RWPE2 (cell line): ENCODE data around the gene ZNF521.

Experiments used
- ATAC-seq: fragments of 200-7000 bp; cut with Tn5 transposase; 3 replicates; pipeline ENCODE4 v1.9.1; 2021; ENCODE audit warnings: low read depth
- DNase-seq: peaks from one replicate; pipeline ENCODE4 v3.0.0-alpha.2; 2020; ENCODE audit warnings: low spot score
- H3K27ac ChIP-seq: fragments of 450-650 bp; 2 replicates; pipeline ENCODE4 v1.5.1; 2017; ENCODE audit warnings: mild to moderate bottlenecking; ENCODE audit not compliant: poor library complexity, severe bottlenecking
- H3K27me3 ChIP-seq: fragments of 250-450 bp; sonication (Bioruptor Pico); 2 replicates; pipeline ENCODE4 v1.5.1; 2021; ENCODE audit warnings: mild to moderate bottlenecking, moderate library complexity; ENCODE audit not compliant: insufficient read depth, poor library complexity, severe bottlenecking
- H3K36me3 ChIP-seq: fragments of 250-450 bp; sonication (Bioruptor Pico); 2 replicates; pipeline ENCODE4 v1.5.1; 2020; ENCODE audit warnings: low read depth, mild to moderate bottlenecking, moderate library complexity
- H3K4me1 ChIP-seq: fragments of 250-450 bp; sonication (Bioruptor Pico); 2 replicates; pipeline ENCODE4 v1.5.1; 2021; ENCODE audit warnings: mild to moderate bottlenecking, moderate library complexity; ENCODE audit not compliant: insufficient read depth, poor library complexity, severe bottlenecking
- H3K4me3 ChIP-seq: fragments of 250-450 bp; sonication (Bioruptor Pico); 2 replicates; pipeline ENCODE4 v1.5.1; 2021; ENCODE audit warnings: mild to moderate bottlenecking, moderate library complexity; ENCODE audit not compliant: severe bottlenecking
- H3K9me3 ChIP-seq: fragments of 250-450 bp; sonication (Bioruptor Pico); 2 replicates; pipeline ENCODE4 v1.5.1; 2021; ENCODE audit warnings: mild to moderate bottlenecking, moderate library complexity; ENCODE audit not compliant: severe bottlenecking
- CTCF ChIP-seq: fragments of 450-650 bp; IDR thresholded peaks from one replicate; pipeline ENCODE4 v1.5.1; 2017; ENCODE audit warnings: mild to moderate bottlenecking, moderate library complexity; ENCODE audit not compliant: poor library complexity, severe bottlenecking

The ZNF521 gene

GRCh38 chr18:25164211-25164847 lies 187.6 kb downstream of the ZNF521 start:
- DNase-seq, result no peak

GRCh38 chr18:25153426-25153825 lies 198.5 kb downstream of the ZNF521 start:
- Histone ChIP-seq H3K9me3 (no peaks in the 10 kb centered on the region), H3K27me3 (no peaks in the 10 kb centered on the region), H3K36me3 (no peaks in the 10 kb centered on the region), H3K4me3 (no peak overlapping the region), H3K27ac (no peak overlapping the region), H3K4me1 (no peaks in the 10 kb centered on the region)
- ATAC-seq (no peak), DNase-seq (no peak)
- no peak for TF ChIP-seq CTCF

More at GRCh38 chr18:25164211-25164847, 187.6 kb downstream of the ZNF521 start:
- no peak for ATAC-seq
- no peak overlapping the region for H3K4me3 ChIP-seq
- no peak for TF ChIP-seq CTCF
- no peaks in the 10 kb centered on the region for H3K36me3 ChIP-seq
- H3K4me1 ChIP-seq, result no peaks in the 10 kb centered on the region
- no peak overlapping the region for H3K27ac ChIP-seq
- H3K27me3 ChIP-seq, result no peaks in the 10 kb centered on the region
- H3K9me3 ChIP-seq, result no peaks in the 10 kb centered on the region

DNA sequence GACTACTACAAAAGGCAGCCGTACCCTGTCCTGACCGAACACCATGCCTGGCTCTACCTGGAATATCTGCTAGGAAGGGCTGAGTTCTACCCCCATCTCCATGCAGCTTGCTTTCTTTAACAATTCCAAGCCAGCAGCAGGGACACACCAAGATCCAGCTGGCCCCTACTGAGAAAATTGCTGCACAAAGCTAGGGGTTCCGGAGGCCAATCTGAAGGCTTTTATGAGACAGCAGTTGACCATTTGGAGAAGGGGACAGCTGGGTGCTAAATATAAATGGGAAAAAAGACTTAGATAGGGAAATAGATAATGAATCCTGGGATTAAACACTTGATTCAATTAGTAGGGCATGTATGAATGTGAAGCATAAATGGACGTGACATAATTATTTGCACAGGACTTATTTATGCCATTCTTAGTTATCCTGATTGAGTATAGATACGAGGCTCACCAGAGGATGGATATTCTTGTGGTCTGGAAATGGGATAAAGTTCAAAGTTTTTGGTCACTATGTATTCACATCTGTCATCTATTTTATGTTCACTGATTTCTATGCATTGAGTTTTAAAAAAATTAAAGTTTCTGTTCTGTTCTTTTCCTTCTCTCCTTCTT lies 204.0 kb downstream of the ZNF521 start:
- no peaks in the 10 kb centered on the region for H3K4me1 ChIP-seq
- no peak overlapping the region for H3K27ac ChIP-seq
- H3K4me3 ChIP-seq, result no peak overlapping the region
- DNase-seq, result no peak
- H3K9me3 ChIP-seq, result no peaks in the 10 kb centered on the region
- H3K36me3 ChIP-seq, result no peaks in the 10 kb centered on the region
- no peak for ATAC-seq
- TF ChIP-seq CTCF, result no peak
- H3K27me3 ChIP-seq, result peaks cover 3% of the 10 kb centered on the region

GRCh38 chr18:25146512-25146910 lies 205.5 kb downstream of the ZNF521 start:
- Histone ChIP-seq H3K27me3 (peaks cover 3% of the 10 kb centered on the region), H3K27ac (no peak overlapping the region), H3K9me3 (no peaks in the 10 kb centered on the region), H3K4me3 (no peak overlapping the region), H3K36me3 (no peaks in the 10 kb centered on the region), H3K4me1 (no peaks in the 10 kb centered on the region)
- no peak for DNase-seq
- TF ChIP-seq CTCF, result no peak
- no peak for ATAC-seq
